GM12872 (cell line): Measurements from ENCODE around the gene PHLPP1.

Experiments used
- TF ChIP-seq, protein P1 (sequence below): IDR thresholded peaks from 3 replicates; pipeline ENCODE4 v1.5.1; 2011; ENCODE audit warnings: low read depth, mild to moderate bottlenecking, low read length, moderate library complexity; ENCODE audit not compliant: insufficient read depth

Gene PHLPP1

GRCh38 chr18:62715436-62715758, at the start of gene PHLPP1:
TSS of gene PHLPP1 (plus strand) at chr18:62715541. CDS start at chr18:62715684, 143 bp downstream.
- TF ChIP-seq, protein P1, sequence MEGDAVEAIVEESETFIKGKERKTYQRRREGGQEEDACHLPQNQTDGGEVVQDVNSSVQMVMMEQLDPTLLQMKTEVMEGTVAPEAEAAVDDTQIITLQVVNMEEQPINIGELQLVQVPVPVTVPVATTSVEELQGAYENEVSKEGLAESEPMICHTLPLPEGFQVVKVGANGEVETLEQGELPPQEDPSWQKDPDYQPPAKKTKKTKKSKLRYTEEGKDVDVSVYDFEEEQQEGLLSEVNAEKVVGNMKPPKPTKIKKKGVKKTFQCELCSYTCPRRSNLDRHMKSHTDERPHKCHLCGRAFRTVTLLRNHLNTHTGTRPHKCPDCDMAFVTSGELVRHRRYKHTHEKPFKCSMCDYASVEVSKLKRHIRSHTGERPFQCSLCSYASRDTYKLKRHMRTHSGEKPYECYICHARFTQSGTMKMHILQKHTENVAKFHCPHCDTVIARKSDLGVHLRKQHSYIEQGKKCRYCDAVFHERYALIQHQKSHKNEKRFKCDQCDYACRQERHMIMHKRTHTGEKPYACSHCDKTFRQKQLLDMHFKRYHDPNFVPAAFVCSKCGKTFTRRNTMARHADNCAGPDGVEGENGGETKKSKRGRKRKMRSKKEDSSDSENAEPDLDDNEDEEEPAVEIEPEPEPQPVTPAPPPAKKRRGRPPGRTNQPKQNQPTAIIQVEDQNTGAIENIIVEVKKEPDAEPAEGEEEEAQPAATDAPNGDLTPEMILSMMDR, result no peak

- TF ChIP-seq, protein P1, result no peak
These were observed 46.1 kb upstream of the PHLPP1 start for GRCh38 chr18:62669225-62669624.

- TF ChIP-seq, protein P1, result no peak
These were observed 44.8 kb upstream of the PHLPP1 start for GRCh38 chr18:62670573-62670972.

GRCh38 chr18:62672600-62672999, 42.7 kb upstream of the PHLPP1 start:
- TF ChIP-seq, protein P1, result no peak

- TF ChIP-seq, protein P1, result no peak
These were observed 36.4 kb upstream of the PHLPP1 start for GRCh38 chr18:62678847-62679485.

DNA sequence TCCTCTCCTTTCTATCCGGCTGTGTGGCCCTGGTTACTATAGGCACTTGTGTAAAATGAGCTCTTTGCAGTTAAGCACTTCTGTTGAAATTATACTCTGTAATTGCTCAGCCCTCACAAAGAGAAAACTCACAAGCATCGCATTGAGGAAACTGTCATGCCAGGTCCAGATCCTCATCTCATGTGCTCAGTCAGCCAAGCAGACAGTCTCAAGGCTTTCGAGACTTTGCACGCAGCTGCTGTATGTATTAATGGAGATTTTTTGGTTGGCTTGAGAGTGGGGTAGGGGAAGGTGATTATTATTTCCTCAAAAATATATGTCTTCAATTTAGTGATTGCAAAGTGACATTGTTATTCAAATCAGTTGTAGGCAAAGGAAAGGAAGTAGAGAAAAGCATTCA, 33.0 kb upstream of the PHLPP1 start:
- TF ChIP-seq, protein P1, result no peak

- TF ChIP-seq, protein P1, result no peak
These were observed 31.4 kb upstream of the PHLPP1 start for GRCh38 chr18:62683935-62684334.
